Measurements from ENCODE around the gene CARMIL1. TPM values are rescaled to one million over a fixed set of nuclear protein-coding genes. Genes with fewer than 3 reads are reported as not detected.

The CARMIL1 gene
- total RNA-seq, 2 donors from 2014 or later: 28.7 to 31.6 TPM

GRCh38 chr6:25251426-25251825, 27.7 kb upstream of the CARMIL1 start:
- Histone ChIP-seq H3K27me3 (ENCODE audit: control insufficient read depth, insufficient read depth, low read length, poor library complexity, severe bottlenecking) (no peaks in the 10 kb centered on the region), H3K9ac (ENCODE audit: extremely low read depth, low read length, poor library complexity, severe bottlenecking) (no peak overlapping the region), H3K36me3 (ENCODE audit: control insufficient read depth, insufficient read depth, low read length) (no peaks in the 10 kb centered on the region), H3K4me1 (ENCODE audit: control insufficient read depth, insufficient read depth, low read length) (no peaks in the 10 kb centered on the region), H3K27ac (ENCODE audit: low read depth, low read length) (no peak overlapping the region), H3K9me3 (ENCODE audit: control insufficient read depth, low read length) (no peaks in the 10 kb centered on the region), H3K4me3 (ENCODE audit: low read length) (no peak overlapping the region)
- no peak for TF ChIP-seq CTCF (conservative IDR thresholded peaks at IDR 0.05)
- Mint-ChIP-seq H3K27me3 (ENCODE audit: insufficient read depth) (no peaks in the 10 kb centered on the region), H3K4me3 (no peak overlapping the region), H3K4me1 (no peaks in the 10 kb centered on the region), H3K9me3 (no peaks in the 10 kb centered on the region), H3K36me3 (ENCODE audit: low read depth) (no peaks in the 10 kb centered on the region), H3K27ac (no peak overlapping the region)
- DNase-seq: no peak
- 84 to 90% methylated on average over 2 of the region's 2 CpGs for WGBS, 2 experiments (ENCODE audit: insufficient coverage in 1 of 2, insufficient read length in 1 of 2)

- Histone ChIP-seq H3K4me1 (ENCODE audit: control insufficient read depth, insufficient read depth, low read length) (no peaks in the 10 kb centered on the region), H3K4me3 (ENCODE audit: low read length) (no peak overlapping the region), H3K27me3 (ENCODE audit: control insufficient read depth, insufficient read depth, low read length, poor library complexity, severe bottlenecking) (no peaks in the 10 kb centered on the region), H3K9ac (ENCODE audit: extremely low read depth, low read length, poor library complexity, severe bottlenecking) (no peak overlapping the region), H3K36me3 (ENCODE audit: control insufficient read depth, insufficient read depth, low read length) (no peaks in the 10 kb centered on the region), H3K9me3 (ENCODE audit: control insufficient read depth, low read length) (no peaks in the 10 kb centered on the region), H3K27ac (ENCODE audit: low read depth, low read length) (no peak overlapping the region)
- Mint-ChIP-seq H3K9me3 (no peaks in the 10 kb centered on the region), H3K4me3 (no peak overlapping the region), H3K27me3 (ENCODE audit: insufficient read depth) (no peaks in the 10 kb centered on the region), H3K4me1 (no peaks in the 10 kb centered on the region), H3K27ac (no peak overlapping the region), H3K36me3 (ENCODE audit: low read depth) (no peaks in the 10 kb centered on the region)
- 88 to 100% methylated on average over 2 to 4 of the region's 4 CpGs for WGBS, 2 experiments (ENCODE audit: insufficient coverage in 1 of 2, insufficient read length in 1 of 2)
- TF ChIP-seq CTCF (conservative IDR thresholded peaks at IDR 0.05): no peak
- DNase-seq: no peak
Measured at GRCh38 chr6:25253351-25253750, 25.8 kb upstream of the CARMIL1 start.

GRCh38 chr6:25254671-25255070, 24.5 kb upstream of the CARMIL1 start:
- Histone ChIP-seq H3K27me3 (ENCODE audit: control insufficient read depth, insufficient read depth, low read length, poor library complexity, severe bottlenecking) (no peaks in the 10 kb centered on the region), H3K4me3 (ENCODE audit: low read length) (no peak overlapping the region), H3K9ac (ENCODE audit: extremely low read depth, low read length, poor library complexity, severe bottlenecking) (no peak overlapping the region), H3K36me3 (ENCODE audit: control insufficient read depth, insufficient read depth, low read length) (no peaks in the 10 kb centered on the region), H3K27ac (ENCODE audit: low read depth, low read length) (no peak overlapping the region), H3K9me3 (ENCODE audit: control insufficient read depth, low read length) (no peaks in the 10 kb centered on the region), H3K4me1 (ENCODE audit: control insufficient read depth, insufficient read depth, low read length) (no peaks in the 10 kb centered on the region)
- H3K4me1 Mint-ChIP-seq: no peaks in the 10 kb centered on the region
- 87 to 93% methylated on average over 5 to 7 of the region's 7 CpGs for WGBS, 2 experiments (ENCODE audit: insufficient coverage in 1 of 2, insufficient read length in 1 of 2)
- TF ChIP-seq CTCF (conservative IDR thresholded peaks at IDR 0.05): no peak
- no peaks in the 10 kb centered on the region for H3K9me3 Mint-ChIP-seq
- no peaks in the 10 kb centered on the region for H3K36me3 Mint-ChIP-seq (ENCODE audit: low read depth)
- H3K4me3 Mint-ChIP-seq: no peak overlapping the region
- no peak for DNase-seq
- H3K27ac Mint-ChIP-seq: no peak overlapping the region
- H3K27me3 Mint-ChIP-seq (ENCODE audit: insufficient read depth): no peaks in the 10 kb centered on the region

All from endodermal cell (in vitro differentiated cells).